Stimulated activated CD8-positive, alpha-beta memory T cell treated with anti-CD3 and anti-CD28 coated beads, Interleukin-4, amount 100 ng/mL, for 1 hour (primary cell): ENCODE results near the gene COPB2.

Source experiments
- DNase-seq, 2 donors: peaks; one replicate each; pipeline ENCODE4 v3.0.0-alpha.2; 2020; ENCODE audit warnings: low read depth in 2 of 2, low spot score in 1 of 2

Gene COPB2

DNA sequence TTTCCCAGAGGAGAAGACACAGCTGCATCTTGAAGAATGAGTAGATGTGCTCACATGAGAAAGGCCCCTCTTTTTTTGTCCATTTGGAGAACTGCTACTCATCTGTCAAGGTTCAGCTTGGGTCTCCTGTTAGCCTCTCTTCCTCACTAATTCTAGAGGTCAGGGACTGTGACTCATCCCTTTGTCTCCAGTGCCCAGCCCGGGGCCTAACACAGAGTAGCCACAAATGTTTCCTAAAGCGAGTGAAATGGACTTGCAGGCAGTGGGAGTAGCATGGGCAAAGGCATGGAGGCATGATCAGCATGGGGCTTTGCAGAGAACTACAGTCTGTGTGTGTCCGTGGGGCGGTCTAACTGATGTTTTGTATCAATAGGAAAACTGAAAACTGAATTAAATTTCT, 79.6 kb downstream of the COPB2 start:
- DNase-seq: no peak

DNA sequence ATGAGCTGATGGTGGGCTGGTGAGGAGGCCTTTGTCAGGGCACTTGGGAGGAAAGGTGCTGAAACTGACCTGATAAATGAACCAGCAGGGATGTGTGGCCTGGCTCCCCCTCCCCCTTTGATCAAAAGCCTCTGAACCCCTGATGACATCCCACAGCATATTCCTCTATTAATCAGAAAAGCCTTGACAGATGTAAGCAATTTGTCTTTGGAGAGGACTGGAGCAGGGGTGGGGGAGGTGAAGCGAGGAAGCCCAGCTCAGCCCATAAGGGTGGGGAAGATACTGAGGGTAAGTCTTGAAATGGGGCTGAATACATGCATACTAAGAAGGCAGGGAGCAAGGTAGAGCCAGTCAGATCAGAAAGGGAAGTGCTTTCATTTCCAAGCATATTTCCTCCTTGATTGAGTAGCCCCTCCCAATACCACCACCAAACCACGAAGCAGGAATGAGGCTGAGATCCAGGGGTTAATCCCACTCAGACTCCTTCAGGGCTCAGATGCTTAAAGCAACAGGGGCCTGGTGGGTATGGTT, 80.3 kb downstream of the COPB2 start:
- DNase-seq: no peak

DNA sequence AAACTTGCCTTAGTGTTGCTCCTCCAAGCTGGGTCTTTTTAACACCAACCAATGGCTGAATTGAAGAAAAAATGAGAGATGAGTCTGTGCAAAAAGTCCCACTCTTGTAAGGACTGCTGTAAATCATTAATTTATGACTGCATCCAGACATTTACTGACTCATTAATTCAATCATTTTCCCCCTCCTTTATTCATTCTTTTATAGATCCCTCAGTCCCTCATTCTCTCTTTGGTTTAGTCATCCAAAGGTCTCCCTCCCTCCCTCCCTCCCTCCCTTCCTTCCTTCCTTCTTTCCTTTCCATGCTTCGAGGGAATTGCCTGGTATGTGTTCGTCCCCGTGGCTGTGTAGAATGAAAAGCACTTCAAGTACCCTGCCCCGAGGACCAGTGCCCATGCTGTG, 80.9 kb downstream of the COPB2 start:
- DNase-seq: no peak

DNA sequence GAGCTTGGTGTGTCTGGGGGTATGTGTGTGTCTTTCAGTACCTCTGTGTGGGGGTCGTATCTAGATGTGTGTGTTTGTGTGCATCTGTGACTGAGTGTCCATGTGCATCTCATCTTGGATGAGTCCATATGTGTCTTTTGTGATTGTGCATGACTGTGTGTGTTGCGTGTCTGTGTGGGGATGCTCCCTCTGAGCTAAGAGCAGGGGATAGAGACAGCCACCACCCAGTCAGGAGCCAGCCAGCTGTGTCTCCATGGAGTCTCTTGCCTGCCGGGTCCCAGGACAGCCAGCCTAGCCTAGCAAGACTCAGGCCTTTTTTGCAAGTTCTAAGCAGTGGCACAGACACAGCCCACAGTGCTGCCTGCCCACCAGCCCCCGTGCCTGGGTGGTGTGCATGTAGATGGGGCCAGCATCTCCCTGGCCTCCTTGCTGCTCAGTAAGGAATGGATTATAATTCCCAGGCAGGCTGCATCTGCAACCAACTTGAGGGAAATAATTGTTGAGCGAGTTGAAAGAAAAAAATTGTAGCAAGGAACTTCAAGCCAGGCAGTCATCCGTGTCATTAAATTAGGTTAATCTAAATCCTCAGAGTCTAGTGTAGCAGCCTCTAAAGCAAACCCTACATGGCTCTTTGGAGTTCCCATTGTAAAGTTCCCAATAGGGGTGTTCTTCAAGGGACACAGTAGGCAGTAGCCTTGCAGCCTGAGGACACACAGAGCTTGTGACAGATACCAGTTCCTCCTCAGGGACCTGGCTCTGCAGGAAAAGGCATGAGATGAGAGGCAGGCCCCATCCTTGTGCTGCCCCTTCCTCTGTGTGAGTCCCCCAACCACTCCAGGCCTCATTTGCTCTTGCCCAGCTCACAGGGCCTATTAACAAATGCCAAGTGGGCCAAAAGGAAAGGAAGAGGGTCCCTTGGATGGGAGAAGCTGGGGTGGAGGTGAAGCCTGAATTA, 81.6 kb downstream of the COPB2 start:
- no peak for DNase-seq
